HEK293 (cell line): Measurements from ENCODE around the gene SLC12A8.

Experiments used
- CTCF ChIA-PET: fragments of 350-600 bp; formaldehyde crosslinking; extraction: SDS; loops from one replicate; lab custom pipeline; 2021; ENCODE audit warnings: antibody characterized with exemption; lab: Yijun Ruan, JAX
- POLR2A ChIA-PET: fragments of 300-600 bp; formaldehyde crosslinking; extraction: SDS; loops from one replicate; lab custom pipeline; 2020; ENCODE audit warnings: antibody characterized with exemption, inconsistent platforms; lab: Yijun Ruan, JAX
- H3K27ac ChIP-seq: fragments of 200-500 bp; sonication (Bioruptor generic); 2 replicates; pipeline ENCODE4 v1.5.1; 2014; ENCODE audit warnings: low read depth, low read length, control low read depth, inconsistent platforms; ENCODE audit errors: extremely low read depth
- H3K36me3 ChIP-seq, 2 experiments: fragments of 200-500 bp in 1 of 2; sonication (Bioruptor generic) in 1 of 2; 1 replicate in 1 of 2; 2 replicates in 1 of 2; pipeline ENCODE4 v1.5.1; 2014 to 2017; ENCODE audit warnings: inconsistent platforms in 2 of 2, low read length in 2 of 2; ENCODE audit not compliant: control insufficient read depth in 2 of 2, insufficient read depth in 1 of 2
- H3K4me1 ChIP-seq: fragments of 200-500 bp; sonication (Bioruptor generic); 2 replicates; pipeline ENCODE4 v1.5.1; 2014; ENCODE audit warnings: mild to moderate bottlenecking, low read length, inconsistent platforms; ENCODE audit not compliant: control insufficient read depth, insufficient read depth
- H3K4me3 ChIP-seq: 2 replicates; pipeline ENCODE4 v1.5.1; 2011; ENCODE audit warnings: low read depth, mild to moderate bottlenecking, control low read depth, low read length, moderate library complexity
- H3K9me3 ChIP-seq: fragments of 200-500 bp; sonication (Bioruptor generic); 2 replicates; pipeline ENCODE4 v1.5.1; 2014; ENCODE audit warnings: low read depth, low read length, inconsistent platforms; ENCODE audit not compliant: control insufficient read depth, insufficient read depth
- ATF2 ChIP-seq: fragments of 450-650 bp; formaldehyde crosslinking; IDR thresholded peaks from 2 replicates; pipeline ENCODE4 v1.5.1; 2016; ENCODE audit warnings: missing biosample characterization, missing genetic modification characterization, low read depth
- CTCF ChIP-seq: fragments of 450-650 bp; formaldehyde crosslinking; IDR thresholded peaks from 2 replicates; pipeline ENCODE4 v1.5.1; 2016; ENCODE audit warnings: missing biosample characterization, missing genetic modification characterization
- GLI2 ChIP-seq: fragments of 450-650 bp; formaldehyde crosslinking; IDR thresholded peaks from 2 replicates; pipeline ENCODE4; 2017; ENCODE audit warnings: missing biosample characterization, missing genetic modification characterization, low read depth, borderline replicate concordance
- HIC1 ChIP-seq: fragments of 450-650 bp; formaldehyde crosslinking; IDR thresholded peaks from 2 replicates; pipeline ENCODE4 v1.5.1; 2016; ENCODE audit warnings: missing biosample characterization, missing genetic modification characterization
- KLF8 ChIP-seq: fragments of 450-650 bp; formaldehyde crosslinking; IDR thresholded peaks from 2 replicates; pipeline ENCODE4 v1.5.1; 2016; ENCODE audit warnings: missing biosample characterization, missing genetic modification characterization
- OVOL3 ChIP-seq: fragments of 450-650 bp; formaldehyde crosslinking; IDR thresholded peaks from 2 replicates; pipeline ENCODE4 v1.5.1; 2016; ENCODE audit warnings: missing biosample characterization, missing genetic modification characterization
- PRDM1 ChIP-seq: fragments of 450-650 bp; formaldehyde crosslinking; IDR thresholded peaks from 2 replicates; pipeline ENCODE4; 2016; ENCODE audit warnings: missing biosample characterization, missing genetic modification characterization
- PRDM4 ChIP-seq: fragments of 450-650 bp; formaldehyde crosslinking; IDR thresholded peaks from 2 replicates; pipeline ENCODE4 v1.5.1; 2017; ENCODE audit warnings: missing biosample characterization, missing genetic modification characterization
- SCRT2 ChIP-seq: fragments of 450-650 bp; formaldehyde crosslinking; IDR thresholded peaks from 2 replicates; pipeline ENCODE4 v1.5.1; 2016; ENCODE audit warnings: missing biosample characterization, missing genetic modification characterization
- ZBTB10 ChIP-seq: fragments of 450-650 bp; formaldehyde crosslinking; IDR thresholded peaks from 2 replicates; pipeline ENCODE4 v1.5.1; 2016; ENCODE audit warnings: missing biosample characterization, missing genetic modification characterization
- ZBTB44 ChIP-seq: fragments of 450-650 bp; IDR thresholded peaks from 2 replicates; pipeline ENCODE4 v1.5.1; 2018; ENCODE audit warnings: missing biosample characterization, mild to moderate bottlenecking, missing genetic modification characterization
- ZBTB48 ChIP-seq: fragments of 450-650 bp; formaldehyde crosslinking; IDR thresholded peaks from 2 replicates; pipeline ENCODE4 v1.5.1; 2016; ENCODE audit warnings: missing biosample characterization, missing genetic modification characterization
- ZIC2 ChIP-seq: fragments of 450-650 bp; formaldehyde crosslinking; IDR thresholded peaks from 2 replicates; pipeline ENCODE4 v1.5.1; 2016; ENCODE audit warnings: missing biosample characterization, missing genetic modification characterization
- ZNF10 ChIP-seq: fragments of 450-650 bp; formaldehyde crosslinking; IDR thresholded peaks from 2 replicates; pipeline ENCODE4 v1.5.1; 2017; ENCODE audit warnings: missing biosample characterization, missing genetic modification characterization
- ZNF19 ChIP-seq: fragments of 450-650 bp; formaldehyde crosslinking; IDR thresholded peaks from 2 replicates; pipeline ENCODE4; 2016; ENCODE audit warnings: missing biosample characterization, missing genetic modification characterization, low read depth
- ZNF214 ChIP-seq: fragments of 450-650 bp; formaldehyde crosslinking; IDR thresholded peaks from 2 replicates; pipeline ENCODE4 v1.5.1; 2017; ENCODE audit warnings: missing biosample characterization, mild to moderate bottlenecking, missing genetic modification characterization, borderline replicate concordance
- ZNF335 ChIP-seq: fragments of 450-650 bp; formaldehyde crosslinking; conservative IDR thresholded peaks from 2 replicates; pipeline ENCODE4 v1.5.1; 2016; ENCODE audit warnings: missing biosample characterization, missing genetic modification characterization
- ZNF350 ChIP-seq: fragments of 450-650 bp; formaldehyde crosslinking; IDR thresholded peaks from 2 replicates; pipeline ENCODE4 v1.5.0; 2017; ENCODE audit warnings: missing biosample characterization, mild to moderate bottlenecking, missing genetic modification characterization
- ZNF391 ChIP-seq: fragments of 450-650 bp; formaldehyde crosslinking; IDR thresholded peaks from 2 replicates; pipeline ENCODE4 v1.5.1; 2016; ENCODE audit warnings: low read depth, missing biosample characterization, missing genetic modification characterization, borderline replicate concordance
- ZNF544 ChIP-seq: fragments of 450-650 bp; formaldehyde crosslinking; IDR thresholded peaks from 2 replicates; pipeline ENCODE4 v1.5.0; 2017; ENCODE audit warnings: missing biosample characterization, missing genetic modification characterization
- ZNF626 ChIP-seq: fragments of 450-650 bp; sonication (Bioruptor Pico); formaldehyde crosslinking; IDR thresholded peaks from 2 replicates; pipeline ENCODE4 v1.5.1; 2018; ENCODE audit warnings: missing biosample characterization, missing genetic modification characterization, inconsistent platforms
- ZNF677 ChIP-seq: fragments of 450-650 bp; IDR thresholded peaks from 2 replicates; pipeline ENCODE4 v1.5.0; 2018; ENCODE audit warnings: missing biosample characterization, mild to moderate bottlenecking, missing genetic modification characterization, moderate library complexity

The SLC12A8 gene

GRCh38 chr3:125231895-125232294, 19.3 kb upstream of the SLC12A8 start:
- CTCF ChIA-PET = no interaction called here
- Histone ChIP-seq H3K4me1 (no peaks in the 10 kb centered on the region), H3K9me3 (no peaks in the 10 kb centered on the region), H3K4me3 (no peak overlapping the region), H3K36me3 (peaks cover 0 to 26% of the 10 kb centered on the region in 2 experiments; a peak in 1 of 3 replicates), H3K27ac (no peak overlapping the region)
- TF ChIP-seq PRDM4 (tag by site-specific recombination) (no peak), ZNF677 (tag by site-specific recombination) (no peak), ZBTB10 (tag by site-specific recombination) (no peak), ZNF10 (tag by site-specific recombination) (no peak), PRDM1 (tag by site-specific recombination) (no peak), ZNF19 (no peak), ZNF391 (tag by site-specific recombination) (no peak), ZNF626 (tag by site-specific recombination) (no peak), ZBTB48 (tag by site-specific recombination) (no peak), SCRT2 (tag by site-specific recombination) (no peak), OVOL3 (tag by site-specific recombination) (no peak), GLI2 (tag by site-specific recombination) (no peak), ZBTB44 (tag by site-specific recombination) (no peak), KLF8 (no peak), ZNF214 (no peak), HIC1 (tag by site-specific recombination) (no peak)
- POLR2A ChIA-PET = no interaction called here

- ChIA-PET POLR2A (no interaction called here), CTCF (interaction anchor here (0.7 kb wide), 1 partner anchor 357 kb away, joined by 4 read pairs; no protein-coding TSS in a partner anchor)
- no peak for TF ChIP-seq ZIC2 (tag by site-specific recombination)
- TF ChIP-seq ATF2 (tag by site-specific recombination) = no peak
- no peak for TF ChIP-seq ZNF544
- no peak for TF ChIP-seq CTCF (tag by site-specific recombination)
- no peak for TF ChIP-seq ZNF350
- TF ChIP-seq ZNF335 (tag by site-specific recombination) = no peak
- H3K4me3 ChIP-seq = no peak overlapping the region
- no peaks in the 10 kb centered on the region for H3K4me1 ChIP-seq
- no peaks in the 10 kb centered on the region for H3K9me3 ChIP-seq
- H3K27ac ChIP-seq = no peak overlapping the region
- peaks cover 0 to 23% of the 10 kb centered on the region in 2 experiments; a peak in 1 of 3 replicates for H3K36me3 ChIP-seq
Measured at GRCh38 chr3:125229707-125230106, 17.2 kb upstream of the SLC12A8 start.
